ENCODE measurements around the gene SNCB.

SNCB gene

GRCh38 chr5:176660860-176661641, 30.7 kb upstream of the SNCB start:
- peak; percentile 59 for DNase-seq

GRCh38 chr5:176660530-176660859, 30.2 kb upstream of the SNCB start:
- DNase-seq = no peak

GRCh38 chr5:176659860-176660461, 29.6 kb upstream of the SNCB start:
- DNase-seq = no peak

GRCh38 chr5:176659512-176659839, 29.1 kb upstream of the SNCB start:
- no peak for DNase-seq

GRCh38 chr5:176658817-176659511, 28.6 kb upstream of the SNCB start:
- DNase-seq = no peak

- peak; percentile 15 for DNase-seq
Measured at GRCh38 chr5:176658007-176658599, 27.8 kb upstream of the SNCB start.

GRCh38 chr5:176656467-176656990, 26.2 kb upstream of the SNCB start:
- no peak for DNase-seq

- DNase-seq = no peak
Measured at GRCh38 chr5:176654856-176655255, 24.5 kb upstream of the SNCB start.

- DNase-seq = no peak
Measured at GRCh38 chr5:176653401-176654385, 23.4 kb upstream of the SNCB start.

- DNase-seq = no peak
Measured at GRCh38 chr5:176652136-176652535, 21.8 kb upstream of the SNCB start.

- DNase-seq = no peak
Measured at GRCh38 chr5:176651472-176651980, 21.2 kb upstream of the SNCB start.

GRCh38 chr5:176650354-176650884, 20.1 kb upstream of the SNCB start:
- DNase-seq = no peak

GRCh38 chr5:176648474-176649194, 18.3 kb upstream of the SNCB start:
- no peak for DNase-seq

- DNase-seq = peak; percentile 38
Measured at GRCh38 chr5:176647843-176648473, 17.6 kb upstream of the SNCB start.

GRCh38 chr5:176647030-176647842, 16.9 kb upstream of the SNCB start, which contains the start of gene TSPAN17:
TSS of gene TSPAN17 (plus strand) at chr5:176647484. CDS start at chr5:176647616, 132 bp downstream.
- peak; percentile 99 for DNase-seq

GRCh38 chr5:176646707-176647029, 16.3 kb upstream of the SNCB start:
- DNase-seq = no peak

GRCh38 chr5:176646049-176646706, 15.8 kb upstream of the SNCB start:
- no peak for DNase-seq

GRCh38 chr5:176644878-176645670, 14.7 kb upstream of the SNCB start:
- DNase-seq = no peak
